HG02938 (cell line): ENCODE data around the gene ANKS1A.
"Not testable (repeated sequence)": the region's sequence is repeated elsewhere in the genome, so short reads cannot be mapped to it uniquely, and the experiment has no call there.

Experiments
- ATAC-seq: cut with Tn5 transposase; IDR thresholded peaks from one replicate; pipeline ENCODE4 v1.9.1; 2021; ENCODE audit warnings: mild to moderate bottlenecking, moderate library complexity; ENCODE audit not compliant: unreplicated experiment

ANKS1A gene

GRCh38 chr6:34888874-34889555 is at the start of gene ANKS1A:
Gene ANKS1A, plus strand, starts transcription at chr6:34889255. Its CDS starts 148 bp downstream, at chr6:34889403.
- peak; percentile 35 for ATAC-seq

- no peak for ATAC-seq
Measured at GRCh38 chr6:34839666-34840352, 49.2 kb upstream of the ANKS1A start.

GRCh38 chr6:34849066-34849465 is 40.0 kb upstream of the ANKS1A start:
- not testable (repeated sequence) for ATAC-seq

- ATAC-seq, result no peak
Measured at GRCh38 chr6:34851361-34851760, 37.7 kb upstream of the ANKS1A start.

GRCh38 chr6:34852406-34853085 is 36.5 kb upstream of the ANKS1A start:
- no peak for ATAC-seq

GRCh38 chr6:34855463-34855862 is 33.6 kb upstream of the ANKS1A start:
- ATAC-seq, result no peak

GRCh38 chr6:34858681-34859080 is 30.4 kb upstream of the ANKS1A start:
- ATAC-seq, result no peak

GRCh38 chr6:34859951-34860350 is 29.1 kb upstream of the ANKS1A start:
- no peak for ATAC-seq

- no peak for ATAC-seq
Measured at GRCh38 chr6:34860776-34861175, 28.3 kb upstream of the ANKS1A start.

GRCh38 chr6:34864007-34864406 is 25.0 kb upstream of the ANKS1A start:
- no peak for ATAC-seq

- no peak for ATAC-seq
Measured at GRCh38 chr6:34865107-34865506, 23.9 kb upstream of the ANKS1A start.

GRCh38 chr6:34866509-34866908 is 22.5 kb upstream of the ANKS1A start:
- ATAC-seq, result no peak

GRCh38 chr6:34867484-34867883 is 21.6 kb upstream of the ANKS1A start:
- ATAC-seq, result no peak

GRCh38 chr6:34871853-34872252 is 17.2 kb upstream of the ANKS1A start:
- no peak for ATAC-seq

- ATAC-seq, result no peak
Measured at GRCh38 chr6:34872332-34872731, 16.7 kb upstream of the ANKS1A start.

GRCh38 chr6:34875292-34876213 is 13.5 kb upstream of the ANKS1A start:
- ATAC-seq, result no peak

GRCh38 chr6:34876472-34876871 is 12.6 kb upstream of the ANKS1A start:
- no peak for ATAC-seq

- ATAC-seq, result no peak
Measured at GRCh38 chr6:34877259-34877658, 11.8 kb upstream of the ANKS1A start.

GRCh38 chr6:34877869-34878485 is 11.1 kb upstream of the ANKS1A start:
- ATAC-seq, result no peak

- ATAC-seq, result not testable (repeated sequence)
Measured at GRCh38 chr6:34884073-34884472, 5.0 kb upstream of the ANKS1A start.
